GM23338 (cell line): ENCODE data around the gene CCDC134. TPM values are rescaled to one million over a fixed set of nuclear protein-coding genes. Genes with fewer than 3 reads are reported as not detected.

Experiments used
- ATAC-seq: fragments of 200-7000 bp; cut with Tn5 transposase; 3 replicates; pipeline ENCODE4 v1.9.1; 2020
- DNase-seq: peaks from one replicate; pipeline ENCODE4 v3.0.0-alpha.2; 2015; ENCODE audit warnings: low spot score
- H2AFZ ChIP-seq: fragments of 200-600 bp; sonication (generic); 2 replicates; pipeline ENCODE4 v1.8.0; 2016; ENCODE audit warnings: antibody characterized with exemption, mild to moderate bottlenecking, moderate library complexity
- H3F3A ChIP-seq: fragments of 200-600 bp; sonication (generic); replicated peaks from 2 replicates; pipeline ENCODE4 v1.8.0; 2017; ENCODE audit warnings: antibody characterized with exemption, mixed run types, low read depth
- H3K27ac ChIP-seq: fragments of 200-600 bp; sonication (generic); 2 replicates; pipeline ENCODE4 v1.6.1; 2016; ENCODE audit warnings: low read depth
- H3K27me3 ChIP-seq: fragments of 200-600 bp; sonication (generic); 2 replicates; pipeline ENCODE4 v1.8.0; 2016; ENCODE audit warnings: mild to moderate bottlenecking, mixed run types, moderate library complexity; ENCODE audit not compliant: insufficient read depth
- H3K36me3 ChIP-seq: fragments of 200-600 bp; sonication (generic); 2 replicates; pipeline ENCODE4 v1.8.0; 2016; ENCODE audit warnings: mild to moderate bottlenecking; ENCODE audit not compliant: insufficient read depth
- H3K4me1 ChIP-seq: fragments of 200-600 bp; sonication (generic); 2 replicates; pipeline ENCODE4 v1.8.0; 2016; ENCODE audit warnings: mild to moderate bottlenecking, moderate library complexity; ENCODE audit not compliant: insufficient read depth
- H3K4me2 ChIP-seq: fragments of 200-600 bp; sonication (generic); 2 replicates; pipeline ENCODE4 v1.7.1; 2017; ENCODE audit warnings: mixed run types
- H3K4me3 ChIP-seq: fragments of 200-600 bp; sonication (generic); 2 replicates; pipeline ENCODE4 v1.6.1; 2016; ENCODE audit warnings: mixed run types
- H3K79me2 ChIP-seq: fragments of 200-600 bp; sonication (generic); replicated peaks from 2 replicates; pipeline ENCODE4 v1.8.0; 2017; ENCODE audit warnings: mild to moderate bottlenecking; ENCODE audit not compliant: insufficient read depth
- H3K9me2 ChIP-seq: fragments of 200-600 bp; sonication (generic); 2 replicates; pipeline ENCODE4 v1.8.0; 2017; ENCODE audit not compliant: insufficient read depth
- H4K20me1 ChIP-seq: fragments of 200-600 bp; sonication (generic); replicated peaks from 2 replicates; pipeline ENCODE4 v1.8.0; 2017; ENCODE audit warnings: mild to moderate bottlenecking; ENCODE audit not compliant: insufficient read depth
- H3K27ac Mint-ChIP-seq: 2 replicates; pipeline ENCODE4 v1.8.0; 2020; ENCODE audit warnings: inconsistent platforms, mild to moderate bottlenecking, moderate library complexity, mixed read lengths
- H3K27me3 Mint-ChIP-seq: 3 replicates; pipeline ENCODE4 v1.8.0; 2022; ENCODE audit warnings: low read depth, mild to moderate bottlenecking, moderate library complexity, mixed read lengths, inconsistent platforms; ENCODE audit not compliant: insufficient read depth, poor library complexity
- H3K36me3 Mint-ChIP-seq: 3 replicates; pipeline ENCODE4 v1.8.0; 2021; ENCODE audit warnings: low read depth, mild to moderate bottlenecking, inconsistent platforms, moderate library complexity, mixed read lengths
- H3K4me1 Mint-ChIP-seq: 3 replicates; pipeline ENCODE4 v1.8.0; 2020; ENCODE audit warnings: mild to moderate bottlenecking, inconsistent platforms, mixed read lengths
- H3K4me3 Mint-ChIP-seq: 3 replicates; pipeline ENCODE4 v1.8.0; 2021; ENCODE audit warnings: moderate library complexity, mild to moderate bottlenecking, inconsistent platforms, mixed read lengths
- H3K9me3 Mint-ChIP-seq: 3 replicates; pipeline ENCODE4 v1.8.0; 2020; ENCODE audit warnings: moderate library complexity, mild to moderate bottlenecking, inconsistent platforms, mixed read lengths
- CTCF ChIP-seq, 2 experiments: fragments of 200-600 bp in 1 of 2; sonication (generic) in 1 of 2; conservative IDR thresholded peaks; 2 replicates each; pipeline versions ENCODE4 v1.5.1 to v1.6.1; 2016 to 2017; ENCODE audit warnings: antibody characterized with exemption in 2 of 2, low read depth in 2 of 2, mild to moderate bottlenecking in 2 of 2, moderate library complexity in 1 of 2
- JUNB ChIP-seq: IDR thresholded peaks from one replicate; pipeline ENCODE4 v1.6.1; 2016; ENCODE audit warnings: antibody characterized with exemption; ENCODE audit not compliant: unreplicated experiment
- POLR2AphosphoS5 ChIP-seq: IDR thresholded peaks from 2 replicates; pipeline ENCODE4 v1.6.1; 2016; ENCODE audit warnings: antibody characterized with exemption, low read depth
- REST ChIP-seq: IDR thresholded peaks from one replicate; pipeline ENCODE4 v1.6.1; 2018; ENCODE audit warnings: antibody characterized with exemption; ENCODE audit not compliant: unreplicated experiment
- STAT1 ChIP-seq: IDR thresholded peaks from one replicate; pipeline ENCODE4 v1.6.1; 2016; ENCODE audit warnings: antibody characterized with exemption; ENCODE audit not compliant: unreplicated experiment
- ZNF114 ChIP-seq: fragments of 250-450 bp; sonication (Bioruptor Pico); IDR thresholded peaks from 2 replicates; pipeline ENCODE4 v1.5.0; 2020; ENCODE audit warnings: mild to moderate bottlenecking, moderate library complexity
- polyA plus RNA-seq: library from polyadenylated mRNA; unstranded; fragments of >200 nt; fragmentation: Nextera tagmentation; extraction: Ambion mirVana; gene quantifications from 2 replicates; pipeline ENCODE4 v1.2.1, GENCODE V29; 2016
- total RNA-seq: library from RNA; depleted of rRNA; stranded (reverse); fragments of >200 nt; shearing (Covaris generic); gene quantifications from 2 replicates; pipeline ENCODE4 v1.2.3, GENCODE V29; 2014

Gene CCDC134
- total and polyA plus RNA-seq, 2 experiments from 2014 or later, result 2.7 to 24.5 TPM

GRCh38 chr22:41821471-41822316 lies 21.2 kb downstream of the CCDC134 start:
- Mint-ChIP-seq H3K27ac (peak overlapping the region; percentile 11; the same call in 1 of the 2 replicates), H3K4me1 (peaks cover 30% of the 10 kb centered on the region), H3K27me3 (peaks cover 11% of the 10 kb centered on the region), H3K36me3 (peaks cover 12% of the 10 kb centered on the region), H3K4me3 (no peak overlapping the region), H3K9me3 (no peaks in the 10 kb centered on the region)
- H3F3A ChIP-seq, result no peaks in the 10 kb centered on the region
- no peak overlapping the region for H3K4me3 ChIP-seq
- H4K20me1 ChIP-seq, result peaks cover 10% of the 10 kb centered on the region; the same call in 1 of the 2 replicates
- TF ChIP-seq JUNB (no peak), POLR2AphosphoS5 (no peak), STAT1 (no peak), ZNF114 (CRISPR knock-in tag) (no peak)
- no peak overlapping the region for H3K27ac ChIP-seq
- H3K9me2 ChIP-seq, result no peaks in the 10 kb centered on the region
- peaks cover 10% of the 10 kb centered on the region for H3K4me1 ChIP-seq
- H3K4me2 ChIP-seq, result no peak overlapping the region
- H3K79me2 ChIP-seq, result no peaks in the 10 kb centered on the region
- ATAC-seq (no peak), DNase-seq (no peak)
- no peak overlapping the region for H2AFZ ChIP-seq
- H3K27me3 ChIP-seq, result no peaks in the 10 kb centered on the region
- H3K36me3 ChIP-seq, result no peaks in the 10 kb centered on the region; the same call in 1 of the 2 replicates

- Histone ChIP-seq H3K79me2 (no peaks in the 10 kb centered on the region), H3K27ac (no peak overlapping the region), H3K4me2 (no peak overlapping the region), H3K36me3 (no peaks in the 10 kb centered on the region; the same call in 1 of the 2 replicates), H3K4me1 (peaks cover 10% of the 10 kb centered on the region), H4K20me1 (peaks cover 10% of the 10 kb centered on the region; the same call in 1 of the 2 replicates), H3K4me3 (no peak overlapping the region), H3K9me2 (no peaks in the 10 kb centered on the region), H3F3A (no peaks in the 10 kb centered on the region), H2AFZ (no peak overlapping the region), H3K27me3 (no peaks in the 10 kb centered on the region)
- DNase-seq (peak; percentile 79), ATAC-seq (peak; percentile 47)
- Mint-ChIP-seq H3K36me3 (peaks cover 12% of the 10 kb centered on the region), H3K27me3 (peaks cover 11% of the 10 kb centered on the region), H3K9me3 (no peaks in the 10 kb centered on the region), H3K4me3 (no peak overlapping the region; the same call in 2 of the 3 replicates), H3K4me1 (peaks cover 37% of the 10 kb centered on the region), H3K27ac (no peak overlapping the region)
- TF ChIP-seq CTCF (conservative IDR thresholded peaks at IDR 0.05; ENCODE audit: low read depth in 2 of 2), result peak; percentile 67 to 69
- no peak for TF ChIP-seq REST
These were observed 22.0 kb downstream of the CCDC134 start for GRCh38 chr22:41822317-41823057.
